ENCODE results near the gene SPRY1.

DNA sequence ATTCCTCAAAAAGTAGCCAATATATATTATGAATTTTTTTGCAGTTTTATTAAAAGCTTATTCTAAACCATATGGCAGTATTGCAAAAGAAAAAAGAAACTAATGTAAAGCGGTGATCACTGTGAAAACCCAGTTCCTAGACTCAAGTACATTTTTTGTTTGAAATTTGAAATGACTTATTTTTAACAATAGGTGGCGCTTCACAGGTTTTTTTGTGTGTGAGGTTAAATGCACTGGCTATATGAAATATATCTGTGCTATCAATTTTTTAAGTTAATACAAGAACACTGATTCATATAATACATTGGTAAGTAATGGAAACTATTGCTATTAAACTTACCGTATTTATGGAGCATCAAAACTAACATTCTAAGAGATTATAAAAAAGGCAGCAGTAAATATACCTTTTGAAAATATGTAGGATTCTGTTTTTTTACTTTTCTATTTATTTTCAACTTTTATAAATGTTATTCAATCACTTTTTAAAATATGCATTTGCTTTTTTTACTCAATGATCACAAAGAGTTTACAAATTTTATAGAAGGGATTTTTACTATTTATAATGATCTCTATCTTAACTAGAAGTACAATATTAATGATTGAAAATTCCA is 5.6 kb upstream of the SPRY1 start:
- TF ChIP-seq EZH2phosphoT487 (IDR thresholded peaks at IDR 0.05; ENCODE audit: borderline replicate concordance), result no peak
- TF ChIP-seq, protein P1, sequence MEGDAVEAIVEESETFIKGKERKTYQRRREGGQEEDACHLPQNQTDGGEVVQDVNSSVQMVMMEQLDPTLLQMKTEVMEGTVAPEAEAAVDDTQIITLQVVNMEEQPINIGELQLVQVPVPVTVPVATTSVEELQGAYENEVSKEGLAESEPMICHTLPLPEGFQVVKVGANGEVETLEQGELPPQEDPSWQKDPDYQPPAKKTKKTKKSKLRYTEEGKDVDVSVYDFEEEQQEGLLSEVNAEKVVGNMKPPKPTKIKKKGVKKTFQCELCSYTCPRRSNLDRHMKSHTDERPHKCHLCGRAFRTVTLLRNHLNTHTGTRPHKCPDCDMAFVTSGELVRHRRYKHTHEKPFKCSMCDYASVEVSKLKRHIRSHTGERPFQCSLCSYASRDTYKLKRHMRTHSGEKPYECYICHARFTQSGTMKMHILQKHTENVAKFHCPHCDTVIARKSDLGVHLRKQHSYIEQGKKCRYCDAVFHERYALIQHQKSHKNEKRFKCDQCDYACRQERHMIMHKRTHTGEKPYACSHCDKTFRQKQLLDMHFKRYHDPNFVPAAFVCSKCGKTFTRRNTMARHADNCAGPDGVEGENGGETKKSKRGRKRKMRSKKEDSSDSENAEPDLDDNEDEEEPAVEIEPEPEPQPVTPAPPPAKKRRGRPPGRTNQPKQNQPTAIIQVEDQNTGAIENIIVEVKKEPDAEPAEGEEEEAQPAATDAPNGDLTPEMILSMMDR (conservative IDR thresholded peaks at IDR 0.05; ENCODE audit: low read length), result peak; percentile 76

Data from Loucy (cell line).